NCI-H128 (cell line): ENCODE measurements around the gene EFCAB12.
"Not testable (repeated sequence)": the region's sequence is repeated elsewhere in the genome, so short reads cannot be mapped to it uniquely, and the experiment has no call there.

Experiments used
- DNase-seq: peaks from one replicate; lab custom pipeline; 2025; ENCODE audit not compliant: unreplicated experiment; lab: John Stamatoyannopoulos, UW

EFCAB12 gene

GRCh38 chr3:129421988-129422745 lies 6.3 kb downstream of the EFCAB12 start:
- no peak for DNase-seq

GRCh38 chr3:129421236-129421883 lies 7.1 kb downstream of the EFCAB12 start:
- DNase-seq: no peak

GRCh38 chr3:129419476-129419875 lies 9.0 kb downstream of the EFCAB12 start:
- DNase-seq: no peak

- DNase-seq: no peak
Observed at GRCh38 chr3:129418041-129418973, 10.1 kb downstream of the EFCAB12 start.

- DNase-seq: no peak
Observed at GRCh38 chr3:129417326-129417725, 11.1 kb downstream of the EFCAB12 start.

- no peak for DNase-seq
Observed at GRCh38 chr3:129416415-129416814, 12.0 kb downstream of the EFCAB12 start.

- no peak for DNase-seq
Observed at GRCh38 chr3:129415830-129416229, 12.6 kb downstream of the EFCAB12 start.

GRCh38 chr3:129415378-129415777 lies 13.1 kb downstream of the EFCAB12 start:
- no peak for DNase-seq

GRCh38 chr3:129413687-129414506 lies 14.5 kb downstream of the EFCAB12 start:
- no peak for DNase-seq

- DNase-seq: not testable (repeated sequence)
Observed at GRCh38 chr3:129413238-129413637, 15.2 kb downstream of the EFCAB12 start.

- no peak for DNase-seq
Observed at GRCh38 chr3:129412542-129413198, 15.8 kb downstream of the EFCAB12 start.

- no peak for DNase-seq
Observed at GRCh38 chr3:129410971-129411370, 17.5 kb downstream of the EFCAB12 start.

GRCh38 chr3:129409541-129409940 lies 18.9 kb downstream of the EFCAB12 start:
- no peak for DNase-seq

GRCh38 chr3:129404610-129405009 lies 23.8 kb downstream of the EFCAB12 start:
- DNase-seq: no peak

GRCh38 chr3:129404130-129404529 lies 24.3 kb downstream of the EFCAB12 start:
- no peak for DNase-seq

GRCh38 chr3:129403450-129403849 lies 25.0 kb downstream of the EFCAB12 start:
- no peak for DNase-seq

GRCh38 chr3:129402616-129403015 lies 25.8 kb downstream of the EFCAB12 start:
- DNase-seq: no peak

- DNase-seq: no peak
Observed at GRCh38 chr3:129402210-129402609, 26.2 kb downstream of the EFCAB12 start.

- DNase-seq: no peak
Observed at GRCh38 chr3:129399895-129400357, 28.5 kb downstream of the EFCAB12 start.
